H1 (cell line): ENCODE data around the gene KIAA0513. TPM values are rescaled to one million over a fixed set of nuclear protein-coding genes. Genes with fewer than 3 reads are reported as not detected.

Source experiments
- CTCF ChIA-PET: fragments of 300-600 bp; sonication (Branson Sonifier 250); formaldehyde crosslinking; loops from one replicate; lab custom pipeline; 2021; ENCODE audit not compliant: partially characterized antibody; lab: Charles Lee
- POLR2A ChIA-PET: fragments of 300-600 bp; sonication (Branson Sonifier 250); formaldehyde crosslinking; loops from one replicate; lab custom pipeline; 2021; ENCODE audit warnings: inconsistent platforms; ENCODE audit not compliant: partially characterized antibody; lab: Charles Lee
- DNase-seq, 2 experiments: peaks; one replicate each; pipeline versions ENCODE4 v3.0.0 to v3.0.0-alpha.2; 2010 to 2022; ENCODE audit warnings: low spot score in 2 of 2, low read depth in 1 of 2, mixed read lengths in 1 of 2
- FAIRE-seq: peaks from 2 replicates; lab custom pipeline; 2011; peaks lifted over from hg19 to GRCh38; lab: Jason Lieb, UNC
- H2AFZ ChIP-seq: 2 replicates; pipeline ENCODE4 v1.8.1; 2012; ENCODE audit warnings: low read length, inconsistent platforms
- H2AK5ac ChIP-seq: 2 replicates; pipeline ENCODE4 v1.6.1; 2013; ENCODE audit warnings: low read depth, low read length
- H2BK120ac ChIP-seq: replicated peaks from 2 replicates; pipeline ENCODE3; 2013; ENCODE audit warnings: low read depth, low read length, inconsistent platforms
- H2BK12ac ChIP-seq: 2 replicates; pipeline ENCODE4 v1.6.1; 2013; ENCODE audit warnings: low read depth, low read length
- H2BK15ac ChIP-seq: 2 replicates; pipeline ENCODE4 v1.6.1; 2013; ENCODE audit warnings: low read length
- H2BK20ac ChIP-seq: 2 replicates; pipeline ENCODE4 v1.6.1; 2013; ENCODE audit warnings: low read length
- H2BK5ac ChIP-seq: 2 replicates; pipeline ENCODE4 v1.6.1; 2013; ENCODE audit warnings: low read depth, low read length
- H3K14ac ChIP-seq: 2 replicates; pipeline ENCODE4 v1.6.1; 2013; ENCODE audit warnings: inconsistent platforms; ENCODE audit not compliant: insufficient read length
- H3K18ac ChIP-seq: 2 replicates; pipeline ENCODE4 v1.6.1; 2013; ENCODE audit warnings: low read length; ENCODE audit errors: extremely low read depth
- H3K23ac ChIP-seq: 2 replicates; pipeline ENCODE4 v1.6.1; 2013; ENCODE audit warnings: inconsistent platforms; ENCODE audit not compliant: insufficient read length
- H3K23me2 ChIP-seq: 2 replicates; pipeline ENCODE4 v1.6.1; 2013; ENCODE audit warnings: low read depth, low read length
- H3K27ac ChIP-seq: 2 replicates; pipeline ENCODE4 v1.6.1; 2011; ENCODE audit warnings: low read depth, low read length, inconsistent platforms
- H3K27me3 ChIP-seq, 4 experiments: replicated peaks in 1 of 4; 1 replicate in 1 of 4; 2 replicates in 3 of 4; pipeline versions ENCODE4 v1.6.1 to v1.8.1; 2011 to 2013; ENCODE audit warnings: low read length in 3 of 4, mild to moderate bottlenecking in 3 of 4, inconsistent platforms in 2 of 4, mixed read lengths in 2 of 4, moderate library complexity in 1 of 4; ENCODE audit not compliant: control insufficient read depth in 3 of 4, insufficient read depth in 3 of 4; ENCODE audit errors: extremely low read depth in 1 of 4
- H3K36me3 ChIP-seq, 4 experiments: 2 replicates each; pipeline versions ENCODE4 v1.6.1 to v1.8.1; 2011 to 2013; ENCODE audit warnings: mild to moderate bottlenecking in 4 of 4, low read length in 3 of 4, moderate library complexity in 2 of 4, control low read depth in 1 of 4, inconsistent platforms in 1 of 4; ENCODE audit not compliant: insufficient read depth in 4 of 4, control insufficient read depth in 2 of 4
- H3K4ac ChIP-seq: replicated peaks from 2 replicates; pipeline ENCODE3; 2013; ENCODE audit warnings: low read length, low read depth, mixed read lengths, inconsistent platforms; ENCODE audit not compliant: insufficient read length
- H3K4me1 ChIP-seq, 4 experiments: replicated peaks in 1 of 4; 1 replicate in 1 of 4; 2 replicates in 3 of 4; pipeline versions ENCODE4 v1.6.1 to v1.8.1; 2011 to 2013; ENCODE audit warnings: low read length in 3 of 4, inconsistent platforms in 2 of 4, mixed read lengths in 1 of 4; ENCODE audit not compliant: insufficient read depth in 4 of 4, control insufficient read depth in 3 of 4
- H3K4me2 ChIP-seq, 2 experiments: 2 replicates each; pipeline versions ENCODE4 v1.6.1 to v1.8.1; 2011 to 2013; ENCODE audit warnings: low read depth in 2 of 2, low read length in 2 of 2, control low read depth in 1 of 2, inconsistent platforms in 1 of 2, mild to moderate bottlenecking in 1 of 2; ENCODE audit not compliant: insufficient read depth in 1 of 2
- H3K4me3 ChIP-seq, 4 experiments: fragments of 200-600, 300-600 bp in 1 of 4; sonication (generic), shearing (Covaris generic), sonication (Bioruptor Twin) in 1 of 4; 2 replicates each; pipeline versions ENCODE4 v1.5.1 to v1.8.1; 2011 to 2016; ENCODE audit warnings: low read length in 4 of 4, low read depth in 3 of 4, control low read depth in 2 of 4, inconsistent platforms in 2 of 4, mild to moderate bottlenecking in 2 of 4, mixed read lengths in 1 of 4, moderate library complexity in 1 of 4; ENCODE audit not compliant: insufficient read depth in 2 of 4; ENCODE audit errors: extremely low read depth in 1 of 4
- H3K56ac ChIP-seq: replicated peaks from 2 replicates; pipeline ENCODE3; 2013; ENCODE audit warnings: low read depth, mild to moderate bottlenecking, mixed read lengths, low read length, inconsistent platforms; ENCODE audit not compliant: insufficient read length
- H3K79me1 ChIP-seq: 2 replicates; pipeline ENCODE4 v1.6.1; 2013; ENCODE audit warnings: low read depth, low read length, control low read depth
- H3K79me2 ChIP-seq, 2 experiments: 2 replicates each; pipeline versions ENCODE4 v1.6.1 to v1.8.1; 2012 to 2013; ENCODE audit warnings: low read length in 2 of 2, mild to moderate bottlenecking in 2 of 2, inconsistent platforms in 1 of 2; ENCODE audit not compliant: insufficient read depth in 2 of 2, control insufficient read depth in 1 of 2
- H3K9ac ChIP-seq, 4 experiments: replicated peaks in 1 of 4; 1 replicate in 1 of 4; 2 replicates in 3 of 4; pipeline versions ENCODE4 v1.6.1 to v1.8.1; 2011 to 2013; ENCODE audit warnings: low read depth in 3 of 4, low read length in 3 of 4, control low read depth in 2 of 4, mild to moderate bottlenecking in 2 of 4, moderate library complexity in 2 of 4, inconsistent platforms in 1 of 4; ENCODE audit errors: extremely low read depth in 1 of 4
- H3K9me3 ChIP-seq, 2 experiments: 2 replicates each; pipeline versions ENCODE4 v1.6.1 to v1.8.1; 2012 to 2013; ENCODE audit warnings: mild to moderate bottlenecking in 2 of 2, moderate library complexity in 2 of 2, control low read depth in 1 of 2, inconsistent platforms in 1 of 2, low read depth in 1 of 2, low read length in 1 of 2, mixed read lengths in 1 of 2; ENCODE audit not compliant: insufficient read depth in 2 of 2
- H4K20me1 ChIP-seq, 2 experiments: replicated peaks in 1 of 2; 2 replicates each; pipeline versions ENCODE3 to v1.8.1; 2011 to 2013; ENCODE audit warnings: inconsistent platforms in 2 of 2, low read length in 2 of 2, mild to moderate bottlenecking in 1 of 2; ENCODE audit not compliant: insufficient read depth in 2 of 2, control insufficient read depth in 1 of 2
- H4K5ac ChIP-seq: 2 replicates; pipeline ENCODE4 v1.6.1; 2013; ENCODE audit warnings: low read length, low read depth, mixed read lengths, inconsistent platforms; ENCODE audit not compliant: insufficient read length
- H4K8ac ChIP-seq: 2 replicates; pipeline ENCODE4 v1.8.0; 2013; ENCODE audit warnings: mild to moderate bottlenecking, moderate library complexity, low read length, inconsistent platforms; ENCODE audit not compliant: insufficient read depth; ENCODE audit errors: extremely low read depth
- H4K91ac ChIP-seq: replicated peaks from 2 replicates; pipeline ENCODE3; 2013; ENCODE audit warnings: low read length, mixed read lengths, inconsistent platforms; ENCODE audit not compliant: insufficient read length
- ASH2L ChIP-seq: fragments of 200-600, 300-600 bp; sonication (generic); IDR thresholded peaks from one replicate; pipeline ENCODE4 v1.7.1; 2017; ENCODE audit warnings: low read length
- EZH2 ChIP-seq: fragments of 200-600 bp; sonication (generic); IDR thresholded peaks from 2 replicates; pipeline ENCODE4 v1.7.1; 2012; ENCODE audit warnings: low read depth, mild to moderate bottlenecking, moderate library complexity, low read length, inconsistent platforms; ENCODE audit not compliant: severe bottlenecking
- JUND ChIP-seq: IDR thresholded peaks from 2 replicates; pipeline ENCODE4 v1.6.1; 2011; ENCODE audit warnings: mild to moderate bottlenecking, improper control_type of control experiment, low read length
- POLR2A ChIP-seq, 2 experiments: IDR thresholded peaks; 1 replicate in 1 of 2; 2 replicates in 1 of 2; pipeline ENCODE4 v1.6.1; 2011; ENCODE audit warnings: low read depth in 2 of 2, low read length in 2 of 2, mild to moderate bottlenecking in 2 of 2; ENCODE audit errors: control extremely low read depth in 1 of 2
- RBBP5 ChIP-seq: IDR thresholded peaks from 2 replicates; pipeline ENCODE4 v1.7.1; 2012; ENCODE audit warnings: low read depth, mild to moderate bottlenecking, inconsistent platforms, low read length, moderate library complexity, borderline replicate concordance
- TAF7 ChIP-seq: optimal IDR thresholded peaks from 2 replicates; pipeline ENCODE3; 2011; ENCODE audit warnings: low read depth, mild to moderate bottlenecking, inconsistent platforms, low read length, moderate library complexity, borderline replicate concordance
- YY1 ChIP-seq: IDR thresholded peaks from 2 replicates; pipeline ENCODE4 v1.6.1; 2011; ENCODE audit warnings: low read depth, mild to moderate bottlenecking, low read length
- WGBS, 2 experiments: shearing (Covaris generic) in 1 of 2; methylation state at CpG; one replicate each; pipeline versions ENCODE4 v1.1.6 to v1.1.7; 2013 to 2015; ENCODE audit warnings: low lambda C conversion rate in 2 of 2, mixed read lengths in 2 of 2, inconsistent platforms in 1 of 2, low coverage in 1 of 2, missing lambda C conversion rate in 1 of 2; ENCODE audit not compliant: insufficient replicate concordance in 2 of 2, insufficient coverage in 1 of 2, insufficient read length in 1 of 2; ENCODE audit errors: extremely low coverage in 1 of 2, missing lambda C conversion rate in 1 of 2; 5-methylcytosine and 5-hydroxymethylcytosine counted together
- polyA plus RNA-seq, 7 experiments: library from polyadenylated mRNA; depleted of rRNA in 3 of 7; stranded (reverse) in 5 of 7; unstranded in 2 of 7; fragments of >200 nt in 5 of 7; fragments of 200-250 nt in 2 of 7; gene quantifications; 1 replicate in 5 of 7; 2 replicates in 1 of 7; 4 replicates in 1 of 7; pipeline versions ENCODE4 v1.2.1 to v1.2.3, GENCODE V29; 2011 to 2013; ENCODE audit warnings: missing spikeins in 2 of 7, mixed read lengths in 2 of 7
- total RNA-seq: library from RNA; stranded (reverse); fragmentation: NEBNext Ultra II Directional; extraction: Animal tissue kit (Norgen Biotek cat#: 25700); gene quantifications from 2 replicates; pipeline ENCODE4 v1.2.1, GENCODE V29; 2021
- TF ChIP-seq, protein P1 (sequence below): IDR thresholded peaks from 2 replicates; pipeline ENCODE4 v1.6.1; 2012; ENCODE audit warnings: inconsistent platforms
- TF ChIP-seq, protein P2 (sequence below): IDR thresholded peaks from 2 replicates; pipeline ENCODE4 v1.6.1; 2011; ENCODE audit warnings: low read depth, mild to moderate bottlenecking, low read length; ENCODE audit not compliant: insufficient read depth

KIAA0513 gene
- total and polyA plus RNA-seq, 2 of the 8 experiments (the other 6 are each of a cell fraction or from before 2014, with no cell fraction given): 2.1 to 6.1 TPM

DNA sequence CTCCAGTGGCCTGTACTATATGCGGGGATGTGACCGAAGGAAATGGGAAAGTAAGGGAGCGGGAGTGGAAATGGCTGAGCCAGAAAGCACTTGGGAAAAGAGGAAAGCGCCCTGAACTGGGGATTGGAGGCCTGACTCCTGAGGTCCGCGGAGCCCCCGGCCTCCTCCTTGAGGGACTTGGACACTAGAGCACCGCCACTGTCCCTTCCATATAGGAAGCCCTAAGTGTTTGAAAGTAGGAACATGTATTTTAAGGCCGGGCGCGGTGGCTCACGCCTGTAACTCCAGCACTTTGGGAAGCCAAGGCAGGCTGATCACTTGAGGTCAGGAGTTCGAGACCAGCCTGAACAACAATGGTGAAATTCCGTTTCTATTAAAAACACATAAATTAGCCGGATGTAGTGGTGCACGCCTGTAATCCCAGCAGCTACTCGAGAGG, 15.7 kb upstream of the KIAA0513 start:
- H4K20me1 ChIP-seq: peaks cover 4 to 7% of the 10 kb centered on the region in 2 experiments
- H3K36me3 ChIP-seq: no peaks in the 10 kb centered on the region
- H3K23ac ChIP-seq: no peak overlapping the region
- ChIA-PET POLR2A (interaction anchor here (1.2 to 2.3 kb wide), 4 partner anchors 8 to 15 kb away, joined by 4 to 12 read pairs (median 10); partner anchors contain the start of gene KIAA0513), CTCF (interaction anchor here (1.0 to 2.7 kb wide), 4 partner anchors 13 to 75 kb away, joined by 3 to 10 read pairs (median 6); no protein-coding TSS in a partner anchor)
- peak overlapping the region; percentile 94 for H4K5ac ChIP-seq
- FAIRE-seq (no peak), DNase-seq (no peak)
- H3K9ac ChIP-seq: peak overlapping the region; percentile 75 to 86 (median 81)
- 32% methylated on average over 17 of the region's 17 CpGs; no CpG with 5 or more reads in 1 of the 2 experiments for WGBS, 2 experiments
- H2BK12ac ChIP-seq: no peak overlapping the region
- H3K14ac ChIP-seq: no peak overlapping the region
- H3K79me1 ChIP-seq: peaks cover 9% of the 10 kb centered on the region
- no peaks in the 10 kb centered on the region for H3K27me3 ChIP-seq
- H3K9me3 ChIP-seq: no peaks in the 10 kb centered on the region
- peak overlapping the region; percentile 86; the same call in 1 of the 2 replicates for H3K27ac ChIP-seq
- peak overlapping the region; percentile 96 for H3K4ac ChIP-seq
- peak overlapping the region; percentile 82 for H2AFZ ChIP-seq
- H3K4me2 ChIP-seq: peak overlapping the region; percentile 76 to 82
- H2BK15ac ChIP-seq: no peak overlapping the region
- peak overlapping the region; percentile 90; the same call in 1 of the 2 replicates for H3K18ac ChIP-seq
- peak overlapping the region; percentile 86 to 97 (median 93) for H3K4me3 ChIP-seq
- H2BK5ac ChIP-seq: no peak overlapping the region; the same call in 1 of the 2 replicates
- H2BK120ac ChIP-seq: peak overlapping the region; percentile 96
- H3K23me2 ChIP-seq: peaks cover 10% of the 10 kb centered on the region; the same call in 1 of the 2 replicates
- H2BK20ac ChIP-seq: no peak overlapping the region
- peak overlapping the region; percentile 85 for H4K91ac ChIP-seq
- peak overlapping the region; percentile 92; the same call in 1 of the 2 replicates for H4K8ac ChIP-seq
- H3K4me1 ChIP-seq: peaks cover 0 to 4% (median 0%) of the 10 kb centered on the region in 4 experiments; a peak in 3 of 7 replicates
- H3K79me2 ChIP-seq: peaks cover 10 to 32% of the 10 kb centered on the region in 2 experiments
- H3K56ac ChIP-seq: peak overlapping the region; percentile 69
- H2AK5ac ChIP-seq: 0 out of 2 replicates have a peak overlapping the region, but pooled peaks have one; percentile 39
- TF ChIP-seq RBBP5 (no peak), TAF7 (no peak), YY1 (no peak), ASH2L (no peak), EZH2 (no peak), JUND (no peak), POLR2A (IDR thresholded peaks at IDR 0.05; ENCODE audit: control extremely low read depth in 1 of 2, low read depth in 2 of 2, low read length in 2 of 2) (no peak)
- TF ChIP-seq, protein P1, sequence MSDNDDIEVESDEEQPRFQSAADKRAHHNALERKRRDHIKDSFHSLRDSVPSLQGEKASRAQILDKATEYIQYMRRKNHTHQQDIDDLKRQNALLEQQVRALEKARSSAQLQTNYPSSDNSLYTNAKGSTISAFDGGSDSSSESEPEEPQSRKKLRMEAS: no peak
- TF ChIP-seq, protein P2, sequence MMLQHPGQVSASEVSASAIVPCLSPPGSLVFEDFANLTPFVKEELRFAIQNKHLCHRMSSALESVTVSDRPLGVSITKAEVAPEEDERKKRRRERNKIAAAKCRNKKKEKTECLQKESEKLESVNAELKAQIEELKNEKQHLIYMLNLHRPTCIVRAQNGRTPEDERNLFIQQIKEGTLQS: no peak
